ENCODE data around the gene MAPK8. TPM values are rescaled to one million over a fixed set of nuclear protein-coding genes. Genes with fewer than 3 reads are reported as not detected.

Gene MAPK8
- total and polyA plus RNA-seq, 4 donors, result 9.1 to 142 (median 24.2) TPM

GRCh38 chr10:48470893-48471805, 164.7 kb downstream of the MAPK8 start:
- no peak overlapping the region for H3K27ac ChIP-seq (ENCODE audit: low read depth in 1 of 2, low read length in 1 of 2)
- no peaks in the 10 kb centered on the region for H3K36me3 ChIP-seq (ENCODE audit: control insufficient read depth in 4 of 4, insufficient read depth in 4 of 4, low read length in 4 of 4)
- no peak overlapping the region for H3K4me3 ChIP-seq
- H3K9ac ChIP-seq (ENCODE audit: insufficient read depth in 1 of 2, low read length in 2 of 2), result no peak overlapping the region
- DNase-seq (no peak), ATAC-seq (ENCODE audit: insufficient read depth, low FRiP score) (no peak)
- TF ChIP-seq CTCF (IDR thresholded peaks at IDR 0.05; ENCODE audit: control extremely low read depth, extremely low read depth), result no peak
- WGBS, 2 donors, result 81 to 83% methylated on average over 8 of the region's 8 CpGs
- no peaks in the 10 kb centered on the region for H3K9me3 ChIP-seq (ENCODE audit: control insufficient read depth in 4 of 4, insufficient read depth in 3 of 4, low read length in 3 of 4)
- H3K27me3 ChIP-seq (ENCODE audit: control insufficient read depth in 3 of 3, insufficient read depth in 3 of 3, low read length in 2 of 3), result no peaks in the 10 kb centered on the region
- H3K4me1 ChIP-seq (ENCODE audit: control insufficient read depth in 5 of 5, insufficient read depth in 5 of 5, low read length in 5 of 5), result peaks cover 0 to 17% (median 0%) of the 10 kb centered on the region in 5 donors

- Histone ChIP-seq H3K36me3 (ENCODE audit: control insufficient read depth in 4 of 4, insufficient read depth in 4 of 4, low read length in 4 of 4) (no peaks in the 10 kb centered on the region), H3K4me3 (no peak overlapping the region), H3K9ac (ENCODE audit: insufficient read depth in 1 of 2, low read length in 2 of 2) (no peak overlapping the region), H3K4me1 (ENCODE audit: control insufficient read depth in 5 of 5, insufficient read depth in 5 of 5, low read length in 5 of 5) (peaks cover 0 to 16% (median 0%) of the 10 kb centered on the region in 5 donors), H3K27me3 (ENCODE audit: control insufficient read depth in 3 of 3, insufficient read depth in 3 of 3, low read length in 2 of 3) (no peaks in the 10 kb centered on the region), H3K27ac (ENCODE audit: low read depth in 1 of 2, low read length in 1 of 2) (no peak overlapping the region), H3K9me3 (ENCODE audit: control insufficient read depth in 4 of 4, insufficient read depth in 3 of 4, low read length in 3 of 4) (no peaks in the 10 kb centered on the region)
- ATAC-seq (ENCODE audit: insufficient read depth, low FRiP score), result no peak
- no peak for TF ChIP-seq CTCF (IDR thresholded peaks at IDR 0.05; ENCODE audit: control extremely low read depth, extremely low read depth)
- 50 to 56% methylated on average over 3 of the region's 3 CpGs for WGBS, 2 donors
- DNase-seq, result no peak
These were observed 166.1 kb downstream of the MAPK8 start for GRCh38 chr10:48472501-48473069.

- no peaks in the 10 kb centered on the region for H3K27me3 ChIP-seq (ENCODE audit: control insufficient read depth in 3 of 3, insufficient read depth in 3 of 3, low read length in 2 of 3)
- H3K27ac ChIP-seq (ENCODE audit: low read depth in 1 of 2, low read length in 1 of 2), result no peak overlapping the region
- ATAC-seq (ENCODE audit: insufficient read depth, low FRiP score) (no peak), DNase-seq (no peak)
- peaks cover 0 to 16% (median 0%) of the 10 kb centered on the region in 5 donors for H3K4me1 ChIP-seq (ENCODE audit: control insufficient read depth in 5 of 5, insufficient read depth in 5 of 5, low read length in 5 of 5)
- H3K36me3 ChIP-seq (ENCODE audit: control insufficient read depth in 4 of 4, insufficient read depth in 4 of 4, low read length in 4 of 4), result no peaks in the 10 kb centered on the region
- TF ChIP-seq CTCF (IDR thresholded peaks at IDR 0.05; ENCODE audit: control extremely low read depth, extremely low read depth), result no peak
- H3K4me3 ChIP-seq, result no peak overlapping the region
- no peak overlapping the region for H3K9ac ChIP-seq (ENCODE audit: insufficient read depth in 1 of 2, low read length in 2 of 2)
- 93 to 98% methylated on average over 5 of the region's 5 CpGs for WGBS, 2 donors
- H3K9me3 ChIP-seq (ENCODE audit: control insufficient read depth in 4 of 4, insufficient read depth in 3 of 4, low read length in 3 of 4), result no peaks in the 10 kb centered on the region
These were observed 167.2 kb downstream of the MAPK8 start for GRCh38 chr10:48473704-48474103.
